Activated CD4-positive, alpha-beta memory T cell treated with anti-CD3 and anti-CD28 coated beads for 36 hours (primary cell): ENCODE data around the gene NTNG1. TPM values are rescaled to one million over a fixed set of nuclear protein-coding genes. Genes with fewer than 3 reads are reported as not detected.

Experiments used
- CTCF ChIA-PET: fragments of 350-600 bp; sonication (Branson Sonifier 250); formaldehyde crosslinking; loops from one replicate; lab custom pipeline; 2021; ENCODE audit warnings: antibody characterized with exemption, inconsistent platforms; lab: Charles Lee
- POLR2A ChIA-PET: fragments of 350-600 bp; sonication (Branson Sonifier 250); formaldehyde crosslinking; loops from one replicate; lab custom pipeline; 2021; ENCODE audit warnings: antibody characterized with exemption; lab: Charles Lee
- DNase-seq: peaks from one replicate; pipeline ENCODE4 v3.0.0-alpha.2; 2020
- H3K27ac Mint-ChIP-seq: one replicate; pipeline ENCODE4 v1.8.0; 2021; ENCODE audit warnings: mixed read lengths
- H3K27me3 Mint-ChIP-seq: one replicate; pipeline ENCODE4 v1.8.0; 2021; ENCODE audit warnings: mixed read lengths
- H3K36me3 Mint-ChIP-seq: one replicate; pipeline ENCODE4 v1.8.0; 2021; ENCODE audit warnings: mixed read lengths
- H3K4me1 Mint-ChIP-seq: one replicate; pipeline ENCODE4 v1.8.0; 2021; ENCODE audit warnings: low read depth, mixed read lengths
- H3K4me3 Mint-ChIP-seq: one replicate; pipeline ENCODE4 v1.8.0; 2021; ENCODE audit warnings: mild to moderate bottlenecking, mixed read lengths
- H3K9me3 Mint-ChIP-seq: one replicate; pipeline ENCODE4 v1.8.0; 2021; ENCODE audit warnings: mixed read lengths
- intact Hi-C: fragments of 100-400 bp; cut with micrococcal nuclease; formaldehyde crosslinking; loops from one replicate; pipeline ENCODE4 v1.15.1; 2023
- total RNA-seq, 2 experiments: library from RNA; stranded (reverse); gene quantifications; one replicate each; pipeline ENCODE4 v1.2.3, GENCODE V29; 2021

The NTNG1 gene
- total RNA-seq, 2 experiments from 2014 or later: not detected

DNA sequence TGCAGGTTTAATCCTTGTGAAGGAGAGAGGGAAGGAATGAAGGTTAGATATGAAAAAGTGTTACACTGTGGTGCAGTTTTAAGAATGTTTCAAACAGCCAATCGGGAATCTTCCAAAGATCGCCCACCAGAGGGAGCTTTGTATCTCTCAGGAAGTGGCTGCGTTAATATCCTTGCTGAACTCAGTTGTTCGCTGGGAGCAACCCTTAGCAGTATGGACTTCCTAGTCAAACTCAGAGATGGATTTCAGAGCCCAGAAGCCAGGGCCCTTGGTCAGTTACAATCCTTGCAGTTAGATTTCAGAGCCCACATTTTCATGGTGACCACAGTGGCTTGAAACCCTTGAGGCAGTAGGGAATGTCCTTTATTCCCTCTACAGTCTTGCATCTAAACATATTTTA, 136.2 kb downstream of the NTNG1 start:
- Mint-ChIP-seq H3K4me1 (peaks cover 4% of the 10 kb centered on the region), H3K9me3 (no peaks in the 10 kb centered on the region), H3K4me3 (no peak overlapping the region), H3K27ac (no peak overlapping the region), H3K36me3 (no peaks in the 10 kb centered on the region), H3K27me3 (no peaks in the 10 kb centered on the region)
- POLR2A ChIA-PET: interaction anchor here (0.7 kb wide), 1 partner anchor 32 kb away, joined by 3 read pairs; no protein-coding TSS in a partner anchor
- CTCF ChIA-PET: interaction anchor here (1.8 kb wide), 1 partner anchor 253 kb away, joined by 6 read pairs; no protein-coding TSS in a partner anchor
- DNase-seq: no peak
- intact Hi-C loops: no loop called here

- CTCF ChIA-PET: no interaction called here
- Mint-ChIP-seq H3K9me3 (no peaks in the 10 kb centered on the region), H3K27me3 (no peaks in the 10 kb centered on the region), H3K27ac (no peak overlapping the region), H3K4me1 (no peaks in the 10 kb centered on the region), H3K4me3 (no peak overlapping the region), H3K36me3 (no peaks in the 10 kb centered on the region)
- POLR2A ChIA-PET: interaction anchor here (0.7 kb wide), 1 partner anchor 38 kb away, joined by 3 read pairs; no protein-coding TSS in a partner anchor
- intact Hi-C loops: no loop called here
- no peak for DNase-seq
Observed at GRCh38 chr1:107286125-107286524, 145.3 kb downstream of the NTNG1 start.

DNA sequence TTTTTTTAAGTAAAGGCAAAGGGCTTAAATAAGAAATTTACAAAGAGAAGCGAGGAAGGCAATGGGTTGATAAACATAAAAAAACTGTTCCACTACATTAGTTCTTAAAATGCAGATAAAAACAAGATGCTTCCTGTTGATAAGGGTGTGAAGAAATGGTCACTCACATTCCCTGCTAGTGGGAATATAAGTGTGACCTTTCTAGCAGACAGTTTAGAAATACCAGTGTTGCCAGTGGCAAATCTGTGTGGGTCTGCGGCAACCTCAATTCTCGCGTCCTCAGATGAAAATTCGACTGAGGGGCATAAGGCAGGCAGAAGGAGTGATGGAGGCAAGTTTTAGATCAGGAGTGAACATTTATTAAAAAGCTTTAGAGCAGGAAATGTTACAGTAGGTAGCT, 151.1 kb downstream of the NTNG1 start:
- CTCF ChIA-PET: interaction anchor here (1.1 kb wide), 1 partner anchor 139 kb away, joined by 3 read pairs; no protein-coding TSS in a partner anchor
- intact Hi-C loops: no loop called here

DNA sequence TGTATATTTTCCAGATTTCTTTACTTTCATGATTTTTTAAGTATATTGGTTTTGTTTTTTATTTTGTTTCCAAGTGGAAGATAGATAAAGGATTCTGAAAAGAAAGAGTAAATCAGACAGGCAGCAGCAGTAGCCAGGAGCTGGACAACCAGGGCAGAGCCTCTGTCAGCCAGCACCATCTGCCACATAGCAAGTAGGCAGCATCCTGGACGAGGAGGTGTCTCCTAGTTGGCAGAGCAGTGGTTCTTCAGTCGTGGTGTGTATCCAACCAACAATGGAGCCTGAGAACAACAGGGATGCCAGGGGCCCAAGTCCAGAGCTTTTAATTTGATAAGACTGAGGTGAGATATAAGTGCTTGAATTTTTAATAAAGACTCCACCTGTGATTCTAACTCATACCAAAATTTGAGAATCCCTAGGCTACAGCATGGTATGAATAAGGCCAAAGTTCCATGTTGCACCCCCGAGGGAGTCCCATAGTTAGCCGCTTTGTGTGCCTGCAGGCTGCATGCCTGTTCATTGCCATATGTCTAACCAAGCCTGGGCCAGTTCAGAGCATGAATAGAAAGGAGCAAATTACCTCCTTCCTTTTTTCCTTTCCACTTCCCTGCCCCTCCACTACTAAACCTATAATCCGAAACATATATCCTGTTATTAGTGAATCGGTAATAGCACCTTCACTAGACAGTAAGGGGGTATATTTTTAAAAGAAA, 153.2 kb downstream of the NTNG1 start:
- H3K9me3 Mint-ChIP-seq: no peaks in the 10 kb centered on the region
- no peaks in the 10 kb centered on the region for H3K27me3 Mint-ChIP-seq
- CTCF ChIA-PET: no interaction called here
- intact Hi-C loops: no loop called here
- H3K4me3 Mint-ChIP-seq: no peak overlapping the region
- no peak for DNase-seq
- H3K4me1 Mint-ChIP-seq: no peaks in the 10 kb centered on the region
- POLR2A ChIA-PET: no interaction called here
- H3K27ac Mint-ChIP-seq: no peak overlapping the region
- no peaks in the 10 kb centered on the region for H3K36me3 Mint-ChIP-seq

More for the DNA sequence above, 151.1 kb downstream of the NTNG1 start:
- POLR2A ChIA-PET: no interaction called here
- H3K4me1 Mint-ChIP-seq: no peaks in the 10 kb centered on the region
- H3K9me3 Mint-ChIP-seq: no peaks in the 10 kb centered on the region
- DNase-seq: no peak
- H3K27ac Mint-ChIP-seq: no peak overlapping the region
- H3K4me3 Mint-ChIP-seq: no peak overlapping the region
- H3K36me3 Mint-ChIP-seq: no peaks in the 10 kb centered on the region
- H3K27me3 Mint-ChIP-seq: no peaks in the 10 kb centered on the region

GRCh38 chr1:107294686-107295085, 153.8 kb downstream of the NTNG1 start:
- Mint-ChIP-seq H3K27me3 (no peaks in the 10 kb centered on the region), H3K9me3 (no peaks in the 10 kb centered on the region), H3K27ac (no peak overlapping the region), H3K4me3 (no peak overlapping the region), H3K36me3 (no peaks in the 10 kb centered on the region), H3K4me1 (no peaks in the 10 kb centered on the region)
- ChIA-PET POLR2A (no interaction called here), CTCF (no interaction called here)
- DNase-seq: no peak
- intact Hi-C loops: no loop called here

GRCh38 chr1:107297681-107298080, 156.8 kb downstream of the NTNG1 start:
- no peaks in the 10 kb centered on the region for H3K4me1 Mint-ChIP-seq
- ChIA-PET POLR2A (no interaction called here), CTCF (no interaction called here)
- intact Hi-C loops: no loop called here
- no peaks in the 10 kb centered on the region for H3K9me3 Mint-ChIP-seq
- no peak for DNase-seq
- H3K27ac Mint-ChIP-seq: no peak overlapping the region
- no peak overlapping the region for H3K4me3 Mint-ChIP-seq
- no peaks in the 10 kb centered on the region for H3K36me3 Mint-ChIP-seq
- H3K27me3 Mint-ChIP-seq: no peaks in the 10 kb centered on the region

DNA sequence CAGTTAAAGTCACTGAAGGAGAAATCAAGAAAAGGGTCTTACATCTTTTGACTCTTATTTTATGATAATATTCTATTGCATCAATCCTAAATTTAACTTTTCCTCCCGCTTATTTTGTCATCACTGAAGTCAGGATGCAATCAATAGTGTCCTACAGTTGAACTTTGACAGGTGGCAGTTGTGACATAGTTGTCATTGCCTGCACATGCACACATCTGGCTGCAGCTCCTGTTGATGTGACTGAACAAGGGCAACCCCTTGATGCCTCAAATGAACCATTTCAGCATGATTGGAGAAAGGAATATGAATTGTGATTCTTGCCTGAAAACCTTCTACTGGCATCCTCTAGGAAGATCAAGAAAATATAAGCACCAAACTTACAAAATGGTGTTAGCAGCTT, 157.7 kb downstream of the NTNG1 start:
- Mint-ChIP-seq H3K27me3 (no peaks in the 10 kb centered on the region), H3K4me1 (no peaks in the 10 kb centered on the region), H3K36me3 (no peaks in the 10 kb centered on the region), H3K9me3 (no peaks in the 10 kb centered on the region), H3K4me3 (no peak overlapping the region), H3K27ac (no peak overlapping the region)
- DNase-seq: no peak
- intact Hi-C loops: no loop called here
- ChIA-PET CTCF (no interaction called here), POLR2A (no interaction called here)

GRCh38 chr1:107299521-107299920, 158.7 kb downstream of the NTNG1 start:
- H3K27ac Mint-ChIP-seq: no peak overlapping the region
- ChIA-PET POLR2A (no interaction called here), CTCF (no interaction called here)
- intact Hi-C loops: no loop called here
- no peaks in the 10 kb centered on the region for H3K9me3 Mint-ChIP-seq
- H3K4me1 Mint-ChIP-seq: no peaks in the 10 kb centered on the region
- no peak for DNase-seq
- H3K36me3 Mint-ChIP-seq: no peaks in the 10 kb centered on the region
- no peak overlapping the region for H3K4me3 Mint-ChIP-seq
- no peaks in the 10 kb centered on the region for H3K27me3 Mint-ChIP-seq

DNA sequence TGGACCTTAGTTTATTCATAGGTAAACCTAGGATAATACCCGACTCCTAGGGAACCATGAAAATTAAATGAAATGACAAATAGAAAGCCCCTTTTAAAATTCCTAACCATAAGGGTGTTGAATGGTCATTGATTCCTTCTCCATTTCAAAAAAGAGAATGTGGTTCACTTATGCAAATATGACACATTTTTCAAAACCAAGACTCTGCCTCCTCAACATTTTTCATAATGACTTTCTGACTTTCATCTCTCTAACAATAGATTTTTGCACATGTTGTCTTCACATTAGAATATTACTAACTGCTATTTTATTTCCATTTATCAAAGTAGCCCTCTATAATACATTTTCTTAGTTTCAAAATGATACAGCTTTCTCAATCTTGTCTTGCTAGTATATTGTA, 169.1 kb downstream of the NTNG1 start:
- POLR2A ChIA-PET: no interaction called here
- H3K27me3 Mint-ChIP-seq: no peaks in the 10 kb centered on the region
- CTCF ChIA-PET: no interaction called here
- H3K27ac Mint-ChIP-seq: no peak overlapping the region
- H3K9me3 Mint-ChIP-seq: no peaks in the 10 kb centered on the region
- H3K4me3 Mint-ChIP-seq: no peak overlapping the region
- intact Hi-C loops: no loop called here
- H3K4me1 Mint-ChIP-seq: no peaks in the 10 kb centered on the region
- no peak for DNase-seq
- no peaks in the 10 kb centered on the region for H3K36me3 Mint-ChIP-seq

DNA sequence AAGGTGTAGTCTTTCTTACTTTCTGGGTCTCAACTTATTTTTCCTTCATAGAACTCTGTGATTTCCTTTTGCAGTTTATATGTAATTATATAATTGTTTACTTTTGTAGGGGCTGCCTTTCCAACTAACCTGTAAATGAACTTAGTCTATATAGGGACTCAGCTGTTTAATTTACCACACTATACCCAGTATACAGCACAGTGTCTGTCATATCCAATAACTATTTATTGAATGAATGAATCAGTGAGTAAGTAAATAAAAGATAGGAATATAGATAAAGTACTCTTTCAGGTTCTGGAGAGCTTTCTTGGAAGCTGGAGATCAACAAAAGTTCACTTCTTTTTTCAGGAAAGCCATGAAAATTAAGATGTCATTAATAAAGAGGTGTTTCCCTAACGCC, 174.8 kb downstream of the NTNG1 start:
- POLR2A ChIA-PET: no interaction called here
- intact Hi-C loops: no loop called here
- DNase-seq: no peak
- CTCF ChIA-PET: interaction anchor here (0.6 kb wide), 1 partner anchor 13 kb away, joined by 3 read pairs; no protein-coding TSS in a partner anchor
- Mint-ChIP-seq H3K27me3 (no peaks in the 10 kb centered on the region), H3K4me3 (no peak overlapping the region), H3K9me3 (no peaks in the 10 kb centered on the region), H3K4me1 (no peaks in the 10 kb centered on the region), H3K36me3 (no peaks in the 10 kb centered on the region), H3K27ac (no peak overlapping the region)

GRCh38 chr1:107318932-107319331, 178.1 kb downstream of the NTNG1 start:
- DNase-seq: no peak
- Mint-ChIP-seq H3K4me1 (no peaks in the 10 kb centered on the region), H3K4me3 (no peak overlapping the region), H3K36me3 (no peaks in the 10 kb centered on the region), H3K27me3 (no peaks in the 10 kb centered on the region), H3K27ac (no peak overlapping the region), H3K9me3 (no peaks in the 10 kb centered on the region)
- intact Hi-C loops: no loop called here
- ChIA-PET POLR2A (no interaction called here), CTCF (no interaction called here)

GRCh38 chr1:107323784-107324183, 182.9 kb downstream of the NTNG1 start:
- POLR2A ChIA-PET: no interaction called here
- Mint-ChIP-seq H3K9me3 (no peaks in the 10 kb centered on the region), H3K4me1 (no peaks in the 10 kb centered on the region), H3K27me3 (no peaks in the 10 kb centered on the region), H3K27ac (no peak overlapping the region), H3K36me3 (no peaks in the 10 kb centered on the region), H3K4me3 (no peak overlapping the region)
- CTCF ChIA-PET: no interaction called here
- intact Hi-C loops: no loop called here
- no peak for DNase-seq
